ENCODE results near the gene CEP128.

- TF ChIP-seq EZH2 (IDR thresholded peaks at IDR 0.05; ENCODE audit: low read depth) = no peak
- no peak for TF ChIP-seq CTCF (conservative IDR thresholded peaks at IDR 0.05)
Observed at GRCh38 chr14:80981673-80982072, 40.1 kb upstream of the CEP128 start.

Measured in PC-9 (cell line).